Germinal center (tissue), 1 donor: ENCODE results near the gene HS6ST3.

Source experiments
- DNase-seq: peaks from one replicate; pipeline ENCODE4 v3.0.0; 2012; ENCODE audit warnings: mixed read lengths, low spot score

The HS6ST3 gene

GRCh38 chr13:96844195-96844594 is 754.3 kb downstream of the HS6ST3 start:
- DNase-seq = no peak

GRCh38 chr13:96844616-96845015 is 754.7 kb downstream of the HS6ST3 start:
- DNase-seq = no peak

- no peak for DNase-seq
Measured at GRCh38 chr13:96848286-96848685, 758.4 kb downstream of the HS6ST3 start.

GRCh38 chr13:96849091-96849490 is 759.2 kb downstream of the HS6ST3 start:
- DNase-seq = no peak

- DNase-seq = no peak
Measured at GRCh38 chr13:96850538-96851145, 760.7 kb downstream of the HS6ST3 start.

- no peak for DNase-seq
Measured at GRCh38 chr13:96851856-96852445, 762.0 kb downstream of the HS6ST3 start.

GRCh38 chr13:96858133-96858826 is 768.4 kb downstream of the HS6ST3 start:
- no peak for DNase-seq

- no peak for DNase-seq
Measured at GRCh38 chr13:96860882-96861281, 771.0 kb downstream of the HS6ST3 start.

- DNase-seq = no peak
Measured at GRCh38 chr13:96862093-96862492, 772.2 kb downstream of the HS6ST3 start.

GRCh38 chr13:96862999-96863398 is 773.1 kb downstream of the HS6ST3 start:
- DNase-seq = no peak

- DNase-seq = no peak
Measured at GRCh38 chr13:96871469-96871868, 781.6 kb downstream of the HS6ST3 start.

- no peak for DNase-seq
Measured at GRCh38 chr13:96880419-96880818, 790.5 kb downstream of the HS6ST3 start.
